Stimulated activated CD4-positive, alpha-beta T cell treated with anti-CD3 and anti-CD28 coated beads, TNF-alpha, amount 100 ng/mL, for 4 hours (primary cell): ENCODE measurements around the gene TMEM272.
"Not testable (repeated sequence)": the region's sequence is repeated elsewhere in the genome, so short reads cannot be mapped to it uniquely, and the experiment has no call there.

Source experiments
- DNase-seq, 3 experiments: peaks; one replicate each; pipeline ENCODE4 v3.0.0-alpha.2; 2020; ENCODE audit warnings: low read depth in 3 of 3

TMEM272 gene

DNA sequence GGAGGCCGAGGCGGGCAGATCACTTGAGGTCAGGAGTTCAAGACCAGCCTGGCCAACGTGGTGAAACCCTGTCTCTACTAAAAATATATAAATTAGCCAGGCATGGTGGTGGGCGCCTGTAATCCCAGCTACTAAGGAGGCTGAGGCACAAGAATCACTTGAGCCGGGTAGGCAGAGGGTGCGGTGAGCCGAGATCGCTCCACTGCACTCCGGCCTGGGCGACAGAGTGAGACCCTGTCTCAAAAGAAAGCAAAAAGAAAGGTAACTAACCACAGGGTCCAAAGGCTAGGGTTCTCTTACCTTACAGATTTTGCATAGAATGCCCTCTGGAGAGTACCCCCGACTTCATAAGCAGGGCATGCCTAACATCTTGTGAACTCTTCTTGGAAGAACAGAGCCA lies 20.3 kb downstream of the TMEM272 start:
- DNase-seq = not testable (repeated sequence)

- no peak for DNase-seq
Observed at GRCh38 chr13:51823863-51824262, 21.1 kb downstream of the TMEM272 start.

DNA sequence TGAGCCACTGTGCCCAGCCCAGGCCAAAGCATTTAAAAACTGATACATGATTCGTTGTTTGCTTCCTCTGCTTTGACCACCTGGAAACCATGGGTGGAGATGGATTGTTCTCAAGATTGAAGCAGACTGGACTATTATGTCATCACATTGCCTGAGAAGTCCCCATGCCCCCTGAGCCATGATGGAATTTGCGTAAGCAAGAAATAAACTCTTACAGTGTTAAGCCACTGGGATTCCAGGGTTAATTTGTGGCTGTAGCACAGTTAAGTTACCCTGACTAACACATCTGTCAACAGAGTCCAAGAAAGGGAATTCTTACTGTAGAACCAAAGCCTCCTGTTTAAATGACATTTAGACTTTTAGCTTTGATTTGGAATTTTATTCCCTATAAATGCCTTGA lies 21.6 kb downstream of the TMEM272 start:
- no peak for DNase-seq

GRCh38 chr13:51822106-51822815 lies 22.7 kb downstream of the TMEM272 start:
- no peak for DNase-seq

GRCh38 chr13:51821606-51822005 lies 23.4 kb downstream of the TMEM272 start:
- no peak for DNase-seq

DNA sequence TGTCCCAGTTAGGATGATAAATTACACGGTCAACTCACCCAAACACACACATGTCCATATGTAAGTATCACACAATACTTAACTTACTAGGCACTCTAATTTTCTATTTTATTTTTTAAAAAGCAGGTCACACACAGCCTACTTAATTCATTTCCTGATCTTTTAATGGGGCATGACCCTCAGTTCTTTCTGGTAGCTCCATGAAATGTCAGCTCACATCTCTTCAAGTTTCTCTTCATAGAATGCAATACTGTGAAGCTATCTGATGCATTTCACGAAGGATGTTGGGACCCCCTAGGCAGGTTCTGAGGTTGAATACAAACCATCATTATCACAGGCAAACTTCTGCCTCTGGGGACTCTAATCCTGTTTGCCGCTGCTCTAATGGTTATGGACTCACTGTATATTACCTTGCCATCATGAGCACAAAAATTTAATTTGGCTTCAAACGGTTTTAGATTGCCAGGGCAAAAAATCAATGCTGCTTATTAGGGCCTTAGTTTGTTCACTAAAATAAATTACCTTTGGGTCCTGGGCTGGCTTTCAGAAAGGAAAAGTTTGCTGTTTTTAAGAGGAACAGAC lies 24.9 kb downstream of the TMEM272 start:
- no peak for DNase-seq

DNA sequence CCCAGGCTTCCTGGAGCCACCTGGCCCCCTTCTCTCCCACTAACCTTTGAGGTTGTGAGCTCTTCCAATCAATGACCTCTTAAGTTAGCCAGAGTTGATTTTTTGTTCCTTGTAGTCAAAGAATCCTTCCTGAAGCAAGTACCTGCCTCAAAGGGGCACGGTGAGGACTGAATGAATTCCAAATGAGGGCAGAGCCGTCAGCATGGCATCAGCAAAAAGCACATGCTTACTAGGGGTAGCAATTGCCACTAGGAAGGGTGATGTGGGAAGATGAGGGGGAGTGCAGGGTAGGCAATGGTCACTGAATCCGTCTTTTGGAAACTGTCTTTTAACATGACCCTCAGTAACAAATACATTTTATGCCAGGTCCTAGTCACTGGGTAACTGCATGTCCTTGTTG lies 25.4 kb downstream of the TMEM272 start:
- DNase-seq = no peak

- peak in 1 of 3 experiments; percentile 40 for DNase-seq
Observed at GRCh38 chr13:51818781-51819511, 26.0 kb downstream of the TMEM272 start.

DNA sequence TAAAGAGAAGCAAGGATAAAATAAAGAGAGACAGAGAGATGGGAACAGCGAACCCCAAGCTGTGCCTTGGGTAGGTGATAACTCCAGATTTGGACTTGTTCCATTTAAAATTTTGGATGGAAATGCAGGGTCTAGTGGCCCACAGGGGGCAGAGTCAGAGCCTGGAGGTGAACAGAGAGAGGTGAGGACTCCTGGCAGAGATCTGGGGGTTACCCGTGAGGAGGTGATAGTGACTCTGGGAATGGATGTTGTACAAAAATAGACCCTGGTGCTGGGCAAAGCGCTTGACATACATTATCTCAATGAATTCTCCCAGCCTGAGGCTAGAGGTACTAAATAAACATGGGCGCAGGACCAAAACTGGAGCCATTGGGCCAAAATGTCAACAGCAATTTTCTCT lies 26.7 kb downstream of the TMEM272 start:
- DNase-seq = no peak

DNA sequence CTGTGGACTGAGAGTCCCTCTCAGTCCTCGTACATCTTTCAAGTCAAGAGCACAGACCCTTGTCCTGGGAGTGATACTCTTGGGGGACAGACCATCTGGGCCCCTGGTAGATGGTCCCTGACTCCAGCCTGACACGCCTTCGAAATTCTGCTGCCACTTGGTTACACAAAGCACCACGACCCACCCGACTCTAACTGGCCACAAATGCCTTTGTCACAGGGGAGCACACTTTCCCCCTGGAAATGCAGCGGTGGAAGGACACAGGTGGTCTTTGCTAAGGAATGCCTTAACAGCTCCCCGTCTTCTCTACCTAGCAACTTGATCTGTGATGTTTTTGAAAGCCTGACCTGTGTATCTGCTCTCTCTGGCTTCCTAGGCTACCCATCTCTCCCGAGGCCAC lies 27.3 kb downstream of the TMEM272 start:
- DNase-seq = no peak

DNA sequence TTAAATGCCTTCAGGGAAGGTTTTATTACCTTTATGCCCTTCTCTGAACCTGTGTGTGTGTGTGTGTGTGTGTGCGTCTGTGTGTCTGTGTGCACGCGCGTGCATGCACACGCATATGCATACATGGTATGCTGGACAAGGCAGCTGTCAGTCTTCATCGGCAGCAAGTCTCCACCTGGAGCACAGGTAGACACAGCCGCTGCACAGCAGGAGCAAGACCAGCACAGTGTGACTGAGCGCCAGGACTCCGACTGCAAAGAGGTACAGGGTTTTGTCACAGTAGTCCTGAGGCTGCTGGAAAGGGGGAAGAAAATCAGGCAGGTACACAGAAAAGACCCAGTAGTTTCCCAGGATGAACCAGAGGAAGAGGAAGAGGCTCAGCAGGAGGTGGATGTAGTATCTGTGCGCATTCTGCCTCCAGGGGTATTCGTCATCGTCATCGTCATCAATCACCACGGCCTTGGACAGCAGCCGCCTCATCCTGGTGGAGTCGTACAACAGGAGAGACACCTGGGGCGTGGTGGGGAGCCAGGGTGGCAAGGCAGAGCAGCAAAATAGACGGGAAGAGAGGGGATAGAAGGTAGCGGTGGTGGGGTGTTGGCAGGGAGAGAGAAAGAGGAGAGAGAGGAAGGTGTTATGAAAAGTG lies 28.2 kb downstream of the TMEM272 start:
- no peak for DNase-seq

DNA sequence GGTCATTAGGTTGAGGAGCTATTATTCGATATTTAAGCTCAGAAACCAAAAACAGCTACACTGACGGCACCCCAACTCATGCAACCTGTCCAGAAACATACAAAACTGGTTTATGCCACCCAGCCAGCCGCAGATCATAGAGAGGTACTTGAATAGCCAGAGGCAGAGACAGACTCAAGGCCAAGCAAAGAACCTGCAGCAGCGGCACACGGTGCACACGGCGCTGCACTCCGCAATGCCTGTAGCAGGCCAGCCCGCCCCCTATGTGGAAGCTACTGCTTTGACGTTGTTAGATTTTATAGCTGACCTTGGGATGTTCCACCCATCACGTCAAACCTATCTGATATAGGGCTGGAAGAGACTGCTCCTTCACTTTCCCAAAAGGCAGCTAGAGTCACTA lies 29.1 kb downstream of the TMEM272 start:
- DNase-seq = no peak

DNA sequence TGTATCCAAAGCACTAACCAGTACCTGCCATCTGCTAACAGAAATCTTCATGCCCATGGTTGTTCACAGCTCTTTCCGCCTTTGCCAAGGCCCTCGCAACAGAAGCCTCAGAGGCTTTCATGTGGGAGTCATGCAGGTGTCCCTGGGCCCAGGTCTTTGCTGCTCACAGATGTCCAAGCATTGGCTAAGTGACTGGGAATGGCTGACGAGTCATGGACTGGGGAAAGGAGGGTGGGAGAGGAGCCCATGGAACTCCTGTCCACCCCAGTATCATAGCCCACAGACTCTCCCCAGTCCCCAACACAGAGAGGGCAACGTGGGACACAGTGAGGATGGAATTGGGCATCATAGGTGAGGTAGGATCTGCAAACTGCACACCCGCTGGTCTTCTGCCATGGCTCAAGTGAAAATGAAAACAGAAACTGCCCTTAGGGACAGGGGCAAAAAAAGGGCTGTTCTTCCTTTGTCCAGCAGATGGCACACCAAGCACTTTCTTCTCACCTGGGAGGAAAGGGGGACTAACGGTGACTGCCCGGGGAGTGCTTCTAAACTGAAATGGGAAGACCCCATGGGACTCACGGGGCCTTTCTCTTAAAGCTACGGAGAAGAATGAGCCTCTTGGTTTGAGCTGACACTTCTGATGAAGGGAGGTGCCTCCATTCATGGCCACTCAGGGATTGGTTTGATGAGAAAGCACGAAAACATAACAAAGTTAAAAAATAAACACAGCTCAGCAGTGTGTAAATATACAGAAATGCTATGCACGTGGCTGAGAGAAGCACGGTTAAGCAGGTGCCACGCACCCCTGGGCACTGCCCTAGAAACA lies 29.9 kb downstream of the TMEM272 start:
- peak in 2 of 3 experiments; percentile 53 to 56 for DNase-seq

- DNase-seq = no peak
Observed at GRCh38 chr13:51814071-51814470, 30.9 kb downstream of the TMEM272 start.

GRCh38 chr13:51811920-51812451 lies 33.0 kb downstream of the TMEM272 start:
- no peak for DNase-seq

DNA sequence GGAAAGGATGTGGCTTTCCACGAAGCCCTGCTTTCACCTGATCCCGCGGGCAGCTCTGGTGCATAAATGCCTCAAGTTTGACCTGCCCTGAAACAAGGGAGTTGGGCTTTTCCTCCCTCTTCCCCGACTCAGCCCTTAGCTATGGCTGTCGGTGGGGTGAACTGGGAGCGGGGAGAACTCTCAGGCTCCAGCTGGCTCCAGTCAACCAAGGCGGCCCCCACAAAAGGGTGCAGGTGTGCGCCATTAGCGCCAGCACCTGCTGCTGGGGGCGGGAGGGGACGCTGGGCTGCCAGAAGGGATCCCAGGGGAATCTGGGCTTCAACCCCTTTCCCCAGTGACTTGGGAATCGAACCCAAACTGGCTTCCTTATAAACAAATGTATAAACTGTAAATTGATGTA lies 33.9 kb downstream of the TMEM272 start:
- no peak for DNase-seq

DNA sequence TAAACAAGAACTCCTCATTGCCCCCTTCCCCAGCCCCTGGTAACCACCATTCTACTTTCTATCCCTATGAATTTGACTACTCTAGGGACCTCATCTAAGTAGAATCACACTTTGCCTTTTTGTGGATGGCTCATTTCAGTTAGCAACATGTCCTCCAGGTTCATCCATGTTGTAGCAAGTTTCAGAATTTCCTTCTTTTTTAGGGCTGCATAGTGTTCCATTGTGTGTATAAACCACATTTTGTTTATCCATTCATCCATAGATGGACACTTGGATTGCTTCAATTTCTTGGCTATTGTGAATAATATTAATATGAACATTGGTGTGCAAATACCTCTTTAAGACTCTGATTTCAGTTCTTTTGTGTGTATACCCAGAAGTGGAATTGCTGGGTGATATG lies 36.2 kb downstream of the TMEM272 start:
- no peak for DNase-seq

DNA sequence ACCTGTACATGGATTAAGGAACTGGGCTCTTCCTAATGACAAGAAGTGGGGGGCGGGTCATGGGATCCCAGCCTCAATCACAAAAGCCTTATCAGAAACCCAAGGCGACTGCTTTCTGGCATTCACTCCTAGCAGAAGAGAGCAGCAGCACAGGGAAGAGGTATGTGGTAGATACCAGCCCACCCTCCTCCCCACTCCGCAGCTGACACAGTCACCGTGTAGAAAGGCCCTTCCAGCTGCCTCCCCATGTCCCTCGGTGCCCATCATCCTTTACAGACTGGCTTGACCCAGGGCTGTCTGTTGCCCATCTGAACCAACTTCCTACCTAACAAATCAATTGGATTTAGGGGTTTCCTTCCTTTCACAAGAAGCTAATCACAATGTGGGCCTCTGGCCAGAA lies 37.9 kb downstream of the TMEM272 start:
- no peak for DNase-seq

DNA sequence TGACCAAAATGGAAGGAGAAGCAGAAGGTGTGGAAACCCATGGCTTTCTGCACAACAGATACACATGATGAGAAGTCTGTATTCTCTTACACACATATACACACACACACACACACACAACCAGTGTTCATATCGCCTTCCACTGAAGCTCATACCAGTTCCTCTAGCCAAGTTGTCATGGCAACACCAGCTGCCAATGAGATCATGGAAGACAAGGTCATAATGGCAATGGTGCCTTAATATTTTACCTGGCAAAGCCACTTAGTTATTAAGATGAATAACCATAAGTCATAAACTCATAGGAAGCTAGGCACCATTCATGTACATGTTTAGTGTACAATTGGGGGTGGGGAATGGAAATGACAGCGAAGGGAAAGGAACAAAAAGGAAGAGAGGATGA lies 38.4 kb downstream of the TMEM272 start:
- no peak for DNase-seq

GRCh38 chr13:51805925-51806324 lies 39.1 kb downstream of the TMEM272 start:
- no peak for DNase-seq

DNA sequence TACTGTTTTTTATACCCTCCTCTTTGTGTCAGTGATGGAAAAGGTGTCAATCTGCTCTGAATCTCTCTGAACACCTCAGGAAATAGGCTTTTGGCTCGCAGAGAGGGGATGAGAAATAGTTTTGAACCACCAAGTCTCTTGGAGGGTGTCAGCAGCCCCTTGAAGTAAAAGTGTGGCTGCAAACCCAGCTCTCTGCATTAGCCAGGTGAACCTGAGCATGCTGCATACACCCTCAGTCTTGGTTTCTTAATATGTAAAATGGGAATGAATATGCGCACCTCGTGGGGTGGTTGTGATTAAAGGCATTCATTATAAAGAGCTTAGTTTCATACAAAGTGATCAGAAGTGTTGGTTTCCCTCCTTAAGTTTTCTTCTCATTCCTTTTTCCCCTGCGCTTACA lies 39.7 kb downstream of the TMEM272 start:
- no peak for DNase-seq
